HL-60 (cell line): Measurements from ENCODE around the gene DAB2.

Experiments
- DNase-seq, 2 experiments: peaks; one replicate each; pipeline ENCODE4 v3.0.0-alpha.2; 2010 to 2020; ENCODE audit warnings: low read depth in 1 of 2, low spot score in 1 of 2
- H3K27ac ChIP-seq: fragments of 250-450 bp; sonication (Bioruptor Pico); replicated peaks from 2 replicates; pipeline ENCODE4 v1.5.1; 2020; ENCODE audit warnings: mild to moderate bottlenecking, moderate library complexity
- H3K27me3 ChIP-seq: fragments of 250-450 bp; sonication (Bioruptor Pico); 2 replicates; pipeline ENCODE4 v1.5.1; 2021; ENCODE audit warnings: mild to moderate bottlenecking, moderate library complexity; ENCODE audit not compliant: insufficient read depth, poor library complexity, severe bottlenecking
- H3K4me3 ChIP-seq: replicated peaks from 2 replicates; pipeline ENCODE4 v1.5.1; 2011; ENCODE audit warnings: mild to moderate bottlenecking, control low read depth, low read length; ENCODE audit not compliant: insufficient read depth
- GABPA ChIP-seq: IDR thresholded peaks from 2 replicates; pipeline ENCODE4 v1.6.1; 2012; ENCODE audit warnings: low read depth
- POLR2AphosphoS5 ChIP-seq: IDR thresholded peaks from 2 replicates; pipeline ENCODE4 v1.6.1; 2012; ENCODE audit warnings: low read depth
- SPI1 ChIP-seq: IDR thresholded peaks from 2 replicates; pipeline ENCODE4 v1.6.1; 2012; ENCODE audit warnings: low read depth, mild to moderate bottlenecking, borderline replicate concordance
- TF ChIP-seq, protein P1 (sequence below): IDR thresholded peaks from one replicate; pipeline ENCODE4 v1.5.1; 2011; ENCODE audit warnings: low read length, control low read depth, inconsistent platforms; ENCODE audit not compliant: insufficient read depth
- TF ChIP-seq, protein P2 (sequence below): IDR thresholded peaks from 2 replicates; pipeline ENCODE4 v1.6.1; 2012; ENCODE audit warnings: low read depth; ENCODE audit not compliant: insufficient replicate concordance

DAB2 gene

DNA sequence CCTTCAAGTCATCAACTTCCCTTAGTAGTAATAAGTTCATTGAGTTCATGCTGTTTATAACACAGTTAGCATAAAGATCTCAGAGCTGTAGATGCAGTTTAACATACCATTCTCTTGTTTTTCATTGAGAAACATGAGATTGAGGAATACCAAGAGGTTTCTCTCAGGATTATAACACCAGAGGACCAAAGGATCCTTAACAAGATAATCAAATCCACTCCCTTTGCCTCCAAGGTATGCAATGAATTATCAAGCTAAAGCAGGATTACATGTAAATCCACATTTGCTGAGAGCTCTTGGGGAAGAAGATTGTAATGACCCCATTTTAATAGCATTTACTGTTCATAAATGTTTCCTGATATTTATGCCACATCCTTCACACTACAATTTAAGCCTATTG lies 35.1 kb upstream of the DAB2 start:
- Histone ChIP-seq H3K27ac (no peak overlapping the region), H3K4me3 (no peak overlapping the region), H3K27me3 (peaks cover 5% of the 10 kb centered on the region)
- TF ChIP-seq, protein P1, sequence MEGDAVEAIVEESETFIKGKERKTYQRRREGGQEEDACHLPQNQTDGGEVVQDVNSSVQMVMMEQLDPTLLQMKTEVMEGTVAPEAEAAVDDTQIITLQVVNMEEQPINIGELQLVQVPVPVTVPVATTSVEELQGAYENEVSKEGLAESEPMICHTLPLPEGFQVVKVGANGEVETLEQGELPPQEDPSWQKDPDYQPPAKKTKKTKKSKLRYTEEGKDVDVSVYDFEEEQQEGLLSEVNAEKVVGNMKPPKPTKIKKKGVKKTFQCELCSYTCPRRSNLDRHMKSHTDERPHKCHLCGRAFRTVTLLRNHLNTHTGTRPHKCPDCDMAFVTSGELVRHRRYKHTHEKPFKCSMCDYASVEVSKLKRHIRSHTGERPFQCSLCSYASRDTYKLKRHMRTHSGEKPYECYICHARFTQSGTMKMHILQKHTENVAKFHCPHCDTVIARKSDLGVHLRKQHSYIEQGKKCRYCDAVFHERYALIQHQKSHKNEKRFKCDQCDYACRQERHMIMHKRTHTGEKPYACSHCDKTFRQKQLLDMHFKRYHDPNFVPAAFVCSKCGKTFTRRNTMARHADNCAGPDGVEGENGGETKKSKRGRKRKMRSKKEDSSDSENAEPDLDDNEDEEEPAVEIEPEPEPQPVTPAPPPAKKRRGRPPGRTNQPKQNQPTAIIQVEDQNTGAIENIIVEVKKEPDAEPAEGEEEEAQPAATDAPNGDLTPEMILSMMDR = no peak
- TF ChIP-seq, protein P2, sequence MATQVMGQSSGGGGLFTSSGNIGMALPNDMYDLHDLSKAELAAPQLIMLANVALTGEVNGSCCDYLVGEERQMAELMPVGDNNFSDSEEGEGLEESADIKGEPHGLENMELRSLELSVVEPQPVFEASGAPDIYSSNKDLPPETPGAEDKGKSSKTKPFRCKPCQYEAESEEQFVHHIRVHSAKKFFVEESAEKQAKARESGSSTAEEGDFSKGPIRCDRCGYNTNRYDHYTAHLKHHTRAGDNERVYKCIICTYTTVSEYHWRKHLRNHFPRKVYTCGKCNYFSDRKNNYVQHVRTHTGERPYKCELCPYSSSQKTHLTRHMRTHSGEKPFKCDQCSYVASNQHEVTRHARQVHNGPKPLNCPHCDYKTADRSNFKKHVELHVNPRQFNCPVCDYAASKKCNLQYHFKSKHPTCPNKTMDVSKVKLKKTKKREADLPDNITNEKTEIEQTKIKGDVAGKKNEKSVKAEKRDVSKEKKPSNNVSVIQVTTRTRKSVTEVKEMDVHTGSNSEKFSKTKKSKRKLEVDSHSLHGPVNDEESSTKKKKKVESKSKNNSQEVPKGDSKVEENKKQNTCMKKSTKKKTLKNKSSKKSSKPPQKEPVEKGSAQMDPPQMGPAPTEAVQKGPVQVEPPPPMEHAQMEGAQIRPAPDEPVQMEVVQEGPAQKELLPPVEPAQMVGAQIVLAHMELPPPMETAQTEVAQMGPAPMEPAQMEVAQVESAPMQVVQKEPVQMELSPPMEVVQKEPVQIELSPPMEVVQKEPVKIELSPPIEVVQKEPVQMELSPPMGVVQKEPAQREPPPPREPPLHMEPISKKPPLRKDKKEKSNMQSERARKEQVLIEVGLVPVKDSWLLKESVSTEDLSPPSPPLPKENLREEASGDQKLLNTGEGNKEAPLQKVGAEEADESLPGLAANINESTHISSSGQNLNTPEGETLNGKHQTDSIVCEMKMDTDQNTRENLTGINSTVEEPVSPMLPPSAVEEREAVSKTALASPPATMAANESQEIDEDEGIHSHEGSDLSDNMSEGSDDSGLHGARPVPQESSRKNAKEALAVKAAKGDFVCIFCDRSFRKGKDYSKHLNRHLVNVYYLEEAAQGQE = no peak
- TF ChIP-seq GABPA = no peak
- no peak for TF ChIP-seq POLR2AphosphoS5
- no peak for TF ChIP-seq SPI1
- no peak for DNase-seq

DNA sequence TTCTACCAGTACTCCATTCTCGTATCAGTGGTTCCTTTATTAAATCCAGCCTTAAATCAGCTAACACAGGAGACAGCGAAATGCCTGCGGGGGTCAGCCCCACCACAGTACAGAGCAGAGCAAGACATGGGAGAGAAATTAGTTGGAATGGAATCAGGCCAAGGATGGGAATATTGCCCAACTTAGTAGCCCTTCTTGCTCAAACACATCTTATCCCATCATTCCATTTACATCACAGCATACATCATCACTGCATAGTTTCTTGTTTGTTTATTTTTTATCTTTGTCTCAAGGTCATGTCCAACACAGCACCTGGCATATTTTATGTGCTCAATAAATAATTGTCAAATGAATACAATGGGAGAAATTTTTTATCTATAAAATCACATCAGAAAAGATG lies 34.3 kb upstream of the DAB2 start:
- TF ChIP-seq POLR2AphosphoS5 (no peak), SPI1 (no peak), GABPA (no peak)
- TF ChIP-seq, protein P1 = no peak
- TF ChIP-seq, protein P2 = no peak
- H3K27ac ChIP-seq = no peak overlapping the region
- H3K4me3 ChIP-seq = no peak overlapping the region
- DNase-seq = no peak
- H3K27me3 ChIP-seq = peaks cover 5% of the 10 kb centered on the region

DNA sequence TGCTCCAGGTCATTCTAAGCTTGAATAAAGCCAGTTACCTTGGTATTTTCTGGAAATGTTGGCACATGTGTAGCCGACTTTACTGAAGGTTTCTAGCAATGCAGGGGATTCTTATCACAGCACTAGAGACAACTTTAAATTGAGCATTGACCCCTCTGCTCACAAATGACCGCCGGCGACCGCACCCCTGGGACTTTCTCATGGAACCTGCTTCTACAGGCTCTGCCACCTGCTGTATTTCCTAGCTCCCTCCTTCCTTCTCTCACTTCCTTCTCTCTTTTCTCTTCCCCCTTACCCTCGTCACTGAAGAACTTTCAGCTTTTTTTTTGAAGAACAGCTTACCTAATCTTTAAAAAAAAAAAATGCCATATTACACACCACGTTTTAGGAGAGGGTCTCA lies 30.9 kb upstream of the DAB2 start:
- Histone ChIP-seq H3K27ac (no peak overlapping the region), H3K4me3 (no peak overlapping the region), H3K27me3 (peaks cover 7% of the 10 kb centered on the region)
- no peak for DNase-seq
- TF ChIP-seq, protein P2 = no peak
- peak; percentile 40; the same call in 1 of the 2 replicates for TF ChIP-seq SPI1

GRCh38 chr5:39453606-39454005 lies 28.8 kb upstream of the DAB2 start:
- H3K27me3 ChIP-seq = peaks cover 4% of the 10 kb centered on the region
- no peak overlapping the region for H3K4me3 ChIP-seq
- TF ChIP-seq, protein P1 = no peak
- TF ChIP-seq GABPA (no peak), SPI1 (no peak), POLR2AphosphoS5 (no peak)
- TF ChIP-seq, protein P2 = no peak
- no peak for DNase-seq
- no peak overlapping the region for H3K27ac ChIP-seq
